H1 (cell line): ENCODE measurements around the gene BORCS6. TPM values are rescaled to one million over a fixed set of nuclear protein-coding genes. Genes with fewer than 3 reads are reported as not detected.

Source experiments
- CTCF ChIA-PET: fragments of 300-600 bp; sonication (Branson Sonifier 250); formaldehyde crosslinking; loops from one replicate; lab custom pipeline; 2021; ENCODE audit not compliant: partially characterized antibody; lab: Charles Lee
- POLR2A ChIA-PET: fragments of 300-600 bp; sonication (Branson Sonifier 250); formaldehyde crosslinking; loops from one replicate; lab custom pipeline; 2021; ENCODE audit warnings: inconsistent platforms; ENCODE audit not compliant: partially characterized antibody; lab: Charles Lee
- DNase-seq, 2 experiments: peaks; one replicate each; pipeline versions ENCODE4 v3.0.0 to v3.0.0-alpha.2; 2010 to 2022; ENCODE audit warnings: low spot score in 2 of 2, low read depth in 1 of 2, mixed read lengths in 1 of 2
- FAIRE-seq: peaks from 2 replicates; lab custom pipeline; 2011; peaks lifted over from hg19 to GRCh38; lab: Jason Lieb, UNC
- H2AFZ ChIP-seq: 2 replicates; pipeline ENCODE4 v1.8.1; 2012; ENCODE audit warnings: low read length, inconsistent platforms
- H2AK5ac ChIP-seq: 2 replicates; pipeline ENCODE4 v1.6.1; 2013; ENCODE audit warnings: low read depth, low read length
- H2BK120ac ChIP-seq: replicated peaks from 2 replicates; pipeline ENCODE3; 2013; ENCODE audit warnings: low read depth, low read length, inconsistent platforms
- H2BK12ac ChIP-seq: 2 replicates; pipeline ENCODE4 v1.6.1; 2013; ENCODE audit warnings: low read depth, low read length
- H2BK15ac ChIP-seq: 2 replicates; pipeline ENCODE4 v1.6.1; 2013; ENCODE audit warnings: low read length
- H2BK20ac ChIP-seq: 2 replicates; pipeline ENCODE4 v1.6.1; 2013; ENCODE audit warnings: low read length
- H2BK5ac ChIP-seq: 2 replicates; pipeline ENCODE4 v1.6.1; 2013; ENCODE audit warnings: low read depth, low read length
- H3K14ac ChIP-seq: 2 replicates; pipeline ENCODE4 v1.6.1; 2013; ENCODE audit warnings: inconsistent platforms; ENCODE audit not compliant: insufficient read length
- H3K18ac ChIP-seq: 2 replicates; pipeline ENCODE4 v1.6.1; 2013; ENCODE audit warnings: low read length; ENCODE audit errors: extremely low read depth
- H3K23ac ChIP-seq: 2 replicates; pipeline ENCODE4 v1.6.1; 2013; ENCODE audit warnings: inconsistent platforms; ENCODE audit not compliant: insufficient read length
- H3K23me2 ChIP-seq: 2 replicates; pipeline ENCODE4 v1.6.1; 2013; ENCODE audit warnings: low read depth, low read length
- H3K27ac ChIP-seq: 2 replicates; pipeline ENCODE4 v1.6.1; 2011; ENCODE audit warnings: low read depth, low read length, inconsistent platforms
- H3K27me3 ChIP-seq, 4 experiments: replicated peaks in 1 of 4; 1 replicate in 1 of 4; 2 replicates in 3 of 4; pipeline versions ENCODE4 v1.6.1 to v1.8.1; 2011 to 2013; ENCODE audit warnings: low read length in 3 of 4, mild to moderate bottlenecking in 3 of 4, inconsistent platforms in 2 of 4, mixed read lengths in 2 of 4, moderate library complexity in 1 of 4; ENCODE audit not compliant: control insufficient read depth in 3 of 4, insufficient read depth in 3 of 4; ENCODE audit errors: extremely low read depth in 1 of 4
- H3K36me3 ChIP-seq, 4 experiments: 2 replicates each; pipeline versions ENCODE4 v1.6.1 to v1.8.1; 2011 to 2013; ENCODE audit warnings: mild to moderate bottlenecking in 4 of 4, low read length in 3 of 4, moderate library complexity in 2 of 4, control low read depth in 1 of 4, inconsistent platforms in 1 of 4; ENCODE audit not compliant: insufficient read depth in 4 of 4, control insufficient read depth in 2 of 4
- H3K4ac ChIP-seq: replicated peaks from 2 replicates; pipeline ENCODE3; 2013; ENCODE audit warnings: low read length, low read depth, mixed read lengths, inconsistent platforms; ENCODE audit not compliant: insufficient read length
- H3K4me1 ChIP-seq, 4 experiments: replicated peaks in 1 of 4; 1 replicate in 1 of 4; 2 replicates in 3 of 4; pipeline versions ENCODE4 v1.6.1 to v1.8.1; 2011 to 2013; ENCODE audit warnings: low read length in 3 of 4, inconsistent platforms in 2 of 4, mixed read lengths in 1 of 4; ENCODE audit not compliant: insufficient read depth in 4 of 4, control insufficient read depth in 3 of 4
- H3K4me2 ChIP-seq, 2 experiments: 2 replicates each; pipeline versions ENCODE4 v1.6.1 to v1.8.1; 2011 to 2013; ENCODE audit warnings: low read depth in 2 of 2, low read length in 2 of 2, control low read depth in 1 of 2, inconsistent platforms in 1 of 2, mild to moderate bottlenecking in 1 of 2; ENCODE audit not compliant: insufficient read depth in 1 of 2
- H3K4me3 ChIP-seq, 4 experiments: fragments of 200-600, 300-600 bp in 1 of 4; sonication (generic), shearing (Covaris generic), sonication (Bioruptor Twin) in 1 of 4; 2 replicates each; pipeline versions ENCODE4 v1.5.1 to v1.8.1; 2011 to 2016; ENCODE audit warnings: low read length in 4 of 4, low read depth in 3 of 4, control low read depth in 2 of 4, inconsistent platforms in 2 of 4, mild to moderate bottlenecking in 2 of 4, mixed read lengths in 1 of 4, moderate library complexity in 1 of 4; ENCODE audit not compliant: insufficient read depth in 2 of 4; ENCODE audit errors: extremely low read depth in 1 of 4
- H3K56ac ChIP-seq: replicated peaks from 2 replicates; pipeline ENCODE3; 2013; ENCODE audit warnings: low read depth, mild to moderate bottlenecking, mixed read lengths, low read length, inconsistent platforms; ENCODE audit not compliant: insufficient read length
- H3K79me1 ChIP-seq: 2 replicates; pipeline ENCODE4 v1.6.1; 2013; ENCODE audit warnings: low read depth, low read length, control low read depth
- H3K79me2 ChIP-seq, 2 experiments: 2 replicates each; pipeline versions ENCODE4 v1.6.1 to v1.8.1; 2012 to 2013; ENCODE audit warnings: low read length in 2 of 2, mild to moderate bottlenecking in 2 of 2, inconsistent platforms in 1 of 2; ENCODE audit not compliant: insufficient read depth in 2 of 2, control insufficient read depth in 1 of 2
- H3K9ac ChIP-seq, 4 experiments: replicated peaks in 1 of 4; 1 replicate in 1 of 4; 2 replicates in 3 of 4; pipeline versions ENCODE4 v1.6.1 to v1.8.1; 2011 to 2013; ENCODE audit warnings: low read depth in 3 of 4, low read length in 3 of 4, control low read depth in 2 of 4, mild to moderate bottlenecking in 2 of 4, moderate library complexity in 2 of 4, inconsistent platforms in 1 of 4; ENCODE audit errors: extremely low read depth in 1 of 4
- H3K9me3 ChIP-seq, 2 experiments: 2 replicates each; pipeline versions ENCODE4 v1.6.1 to v1.8.1; 2012 to 2013; ENCODE audit warnings: mild to moderate bottlenecking in 2 of 2, moderate library complexity in 2 of 2, control low read depth in 1 of 2, inconsistent platforms in 1 of 2, low read depth in 1 of 2, low read length in 1 of 2, mixed read lengths in 1 of 2; ENCODE audit not compliant: insufficient read depth in 2 of 2
- H4K20me1 ChIP-seq, 2 experiments: replicated peaks in 1 of 2; 2 replicates each; pipeline versions ENCODE3 to v1.8.1; 2011 to 2013; ENCODE audit warnings: inconsistent platforms in 2 of 2, low read length in 2 of 2, mild to moderate bottlenecking in 1 of 2; ENCODE audit not compliant: insufficient read depth in 2 of 2, control insufficient read depth in 1 of 2
- H4K5ac ChIP-seq: 2 replicates; pipeline ENCODE4 v1.6.1; 2013; ENCODE audit warnings: low read length, low read depth, mixed read lengths, inconsistent platforms; ENCODE audit not compliant: insufficient read length
- H4K8ac ChIP-seq: 2 replicates; pipeline ENCODE4 v1.8.0; 2013; ENCODE audit warnings: mild to moderate bottlenecking, moderate library complexity, low read length, inconsistent platforms; ENCODE audit not compliant: insufficient read depth; ENCODE audit errors: extremely low read depth
- H4K91ac ChIP-seq: replicated peaks from 2 replicates; pipeline ENCODE3; 2013; ENCODE audit warnings: low read length, mixed read lengths, inconsistent platforms; ENCODE audit not compliant: insufficient read length
- CBX8 ChIP-seq: fragments of 300-800, 300-1000 bp; sonication (generic); IDR thresholded peaks from 2 replicates; pipeline ENCODE4 v1.7.1; 2016; ENCODE audit warnings: low read depth, low read length, borderline replicate concordance
- FOSL1 ChIP-seq: IDR thresholded peaks from 2 replicates; pipeline ENCODE4 v1.6.1; 2011; ENCODE audit warnings: mild to moderate bottlenecking, low read depth, low read length, moderate library complexity; ENCODE audit not compliant: insufficient read depth
- KDM1A ChIP-seq: fragments of 200-600, 300-600 bp; sonication (generic); IDR thresholded peaks from 2 replicates; pipeline ENCODE4 v1.7.1; 2016; ENCODE audit warnings: mild to moderate bottlenecking, low read length, borderline replicate concordance
- KDM4A ChIP-seq: IDR thresholded peaks from one replicate; pipeline ENCODE4 v1.7.1; 2012; ENCODE audit warnings: low read depth, mild to moderate bottlenecking, moderate library complexity, low read length, inconsistent platforms; ENCODE audit not compliant: severe bottlenecking
- POLR2A ChIP-seq, 2 experiments: IDR thresholded peaks; 1 replicate in 1 of 2; 2 replicates in 1 of 2; pipeline ENCODE4 v1.6.1; 2011; ENCODE audit warnings: low read depth in 2 of 2, low read length in 2 of 2, mild to moderate bottlenecking in 2 of 2; ENCODE audit errors: control extremely low read depth in 1 of 2
- RBBP5 ChIP-seq: IDR thresholded peaks from 2 replicates; pipeline ENCODE4 v1.7.1; 2012; ENCODE audit warnings: low read depth, mild to moderate bottlenecking, inconsistent platforms, low read length, moderate library complexity, borderline replicate concordance
- RXRA ChIP-seq: IDR thresholded peaks from 2 replicates; pipeline ENCODE4 v1.6.1; 2011; ENCODE audit warnings: low read depth, mild to moderate bottlenecking, low read length, moderate library complexity; ENCODE audit not compliant: insufficient read depth
- SAP30 ChIP-seq: fragments of 300-600 bp; sonication (generic); IDR thresholded peaks from 2 replicates; pipeline ENCODE4 v1.7.1; 2012; ENCODE audit warnings: low read length, moderate library complexity, mild to moderate bottlenecking, inconsistent platforms; ENCODE audit not compliant: insufficient read depth, insufficient replicate concordance
- SP4 ChIP-seq: IDR thresholded peaks from 2 replicates; pipeline ENCODE4 v1.6.1; 2012; ENCODE audit warnings: low read length, inconsistent platforms
- TAF1 ChIP-seq: IDR thresholded peaks from 2 replicates; pipeline ENCODE4 v1.6.1; 2011; ENCODE audit warnings: mild to moderate bottlenecking, low read depth, low read length
- WGBS, 2 experiments: shearing (Covaris generic) in 1 of 2; methylation state at CpG; one replicate each; pipeline versions ENCODE4 v1.1.6 to v1.1.7; 2013 to 2015; ENCODE audit warnings: low lambda C conversion rate in 2 of 2, mixed read lengths in 2 of 2, inconsistent platforms in 1 of 2, low coverage in 1 of 2, missing lambda C conversion rate in 1 of 2; ENCODE audit not compliant: insufficient replicate concordance in 2 of 2, insufficient coverage in 1 of 2, insufficient read length in 1 of 2; ENCODE audit errors: extremely low coverage in 1 of 2, missing lambda C conversion rate in 1 of 2; 5-methylcytosine and 5-hydroxymethylcytosine counted together
- polyA plus RNA-seq, 7 experiments: library from polyadenylated mRNA; depleted of rRNA in 3 of 7; stranded (reverse) in 5 of 7; unstranded in 2 of 7; fragments of >200 nt in 5 of 7; fragments of 200-250 nt in 2 of 7; gene quantifications; 1 replicate in 5 of 7; 2 replicates in 1 of 7; 4 replicates in 1 of 7; pipeline versions ENCODE4 v1.2.1 to v1.2.3, GENCODE V29; 2011 to 2013; ENCODE audit warnings: missing spikeins in 2 of 7, mixed read lengths in 2 of 7
- total RNA-seq: library from RNA; stranded (reverse); fragmentation: NEBNext Ultra II Directional; extraction: Animal tissue kit (Norgen Biotek cat#: 25700); gene quantifications from 2 replicates; pipeline ENCODE4 v1.2.1, GENCODE V29; 2021

The BORCS6 gene
- total and polyA plus RNA-seq, 2 of the 8 experiments (the other 6 are each of a cell fraction or from before 2014, with no cell fraction given): 3.3 to 3.6 TPM

GRCh38 chr17:8164815-8165131 lies 25.2 kb downstream of the BORCS6 start:
- Histone ChIP-seq H2BK12ac (0 out of 2 replicates have a peak overlapping the region, but pooled peaks have one; percentile 6), H3K23ac (no peak overlapping the region), H4K8ac (no peak overlapping the region), H3K4me2 (peak overlapping the region; percentile 85 to 95; a peak in 2 of 4 replicates), H4K5ac (peak overlapping the region; percentile 6), H3K4ac (peak overlapping the region; percentile 47), H2AFZ (no peak overlapping the region), H3K14ac (no peak overlapping the region), H2BK20ac (no peak overlapping the region), H2BK5ac (peak overlapping the region; percentile 100; the same call in 1 of the 2 replicates), H3K4me3 (peak overlapping the region in 1 of 4 experiments; percentile 97; a peak in 1 of 8 replicates), H2AK5ac (no peak overlapping the region), H3K79me1 (peaks cover 8% of the 10 kb centered on the region), H3K18ac (peak overlapping the region; percentile 10), H3K27ac (no peak overlapping the region), H4K20me1 (peaks cover 8 to 9% of the 10 kb centered on the region in 2 experiments), H2BK15ac (no peak overlapping the region), H3K36me3 (peaks cover 0 to 9% (median 4%) of the 10 kb centered on the region in 4 experiments; a peak in 6 of 8 replicates), H3K4me1 (peaks cover 4 to 25% (median 21%) of the 10 kb centered on the region in 4 experiments), H3K56ac (no peak overlapping the region), H3K79me2 (peaks cover 0 to 15% of the 10 kb centered on the region in 2 experiments; a peak in 2 of 4 replicates), H2BK120ac (no peak overlapping the region), H3K9me3 (no peaks in the 10 kb centered on the region), H4K91ac (peak overlapping the region; percentile 5), H3K9ac (no peak overlapping the region), H3K27me3 (no peaks in the 10 kb centered on the region), H3K23me2 (peaks cover 16% of the 10 kb centered on the region)
- TF ChIP-seq FOSL1: no peak
- no peak for TF ChIP-seq TAF1
- no peak for TF ChIP-seq POLR2A (IDR thresholded peaks at IDR 0.05; ENCODE audit: control extremely low read depth in 1 of 2, low read depth in 2 of 2, low read length in 2 of 2)
- no peak for TF ChIP-seq SP4
- no peak for TF ChIP-seq KDM1A
- no peak for TF ChIP-seq RXRA
- no peak for TF ChIP-seq KDM4A
- no peak for TF ChIP-seq RBBP5
- TF ChIP-seq SAP30: no peak
- no peak for TF ChIP-seq CBX8
- FAIRE-seq (no peak), DNase-seq (no peak)
- POLR2A ChIA-PET: interaction anchor here (0.8 to 15.7 kb wide), 10 partner anchors 9 to 105 kb away, joined by 3 to 289 read pairs (median 6); partner anchors contain the start of genes AURKB, PER1 and TMEM107
- CTCF ChIA-PET: interaction anchor here (1.2 to 1.4 kb wide), 2 partner anchors 27 to 82 kb away, joined by 3 to 4 read pairs; no protein-coding TSS in a partner anchor
- WGBS, 2 experiments: 90% methylated on average over 6 of the region's 6 CpGs; no CpG with 5 or more reads in 1 of the 2 experiments
